HepG2 (cell line): ENCODE results near the gene BCL2L11. TPM values are rescaled to one million over a fixed set of nuclear protein-coding genes. Genes with fewer than 3 reads are reported as not detected.

ENCODE experiments used
- ATM ChIP-seq: fragments of 450-650 bp; IDR thresholded peaks from 2 replicates; pipeline ENCODE4 v1.7.1; 2017; ENCODE audit warnings: mild to moderate bottlenecking, borderline replicate concordance
- EEA1 ChIP-seq: sonication (generic); formaldehyde crosslinking; IDR thresholded peaks from 2 replicates; pipeline ENCODE4 v1.5.1; 2020; ENCODE audit warnings: mild to moderate bottlenecking, missing genetic modification reagents, borderline replicate concordance
- FOXK1 ChIP-seq: sonication (generic); formaldehyde crosslinking; IDR thresholded peaks from 2 replicates; pipeline ENCODE4 v1.4.0; 2020; ENCODE audit warnings: low read depth, missing genetic modification reagents, borderline replicate concordance
- GZF1 ChIP-seq: sonication (generic); formaldehyde crosslinking; IDR thresholded peaks from 2 replicates; pipeline ENCODE4 v1.5.1; 2020; ENCODE audit warnings: mild to moderate bottlenecking, missing genetic modification reagents
- KLF11 ChIP-seq: IDR thresholded peaks from 2 replicates; pipeline ENCODE4 v1.6.1; 2016; ENCODE audit warnings: missing compliant biosample characterization
- MAFK ChIP-seq, 2 experiments: IDR thresholded peaks in 1 of 2; conservative IDR thresholded peaks in 1 of 2; 2 replicates each; pipeline ENCODE4 v1.6.1; 2011; ENCODE audit warnings: improper control_type of control experiment in 2 of 2, low read length in 2 of 2
- RORA ChIP-seq: sonication (generic); formaldehyde crosslinking; IDR thresholded peaks from 2 replicates; pipeline ENCODE4 v1.5.0; 2020; ENCODE audit warnings: mild to moderate bottlenecking, missing genetic modification reagents, moderate library complexity
- ZBTB10 ChIP-seq: sonication (generic); formaldehyde crosslinking; IDR thresholded peaks from 2 replicates; pipeline ENCODE4 v1.4.0; 2020; ENCODE audit warnings: missing genetic modification reagents, borderline replicate concordance
- ZNF547 ChIP-seq: sonication (generic); formaldehyde crosslinking; IDR thresholded peaks from 2 replicates; pipeline ENCODE4 v1.5.1; 2020; ENCODE audit warnings: mild to moderate bottlenecking, missing genetic modification reagents
- ZNF710 ChIP-seq: sonication (generic); formaldehyde crosslinking; IDR thresholded peaks from 2 replicates; pipeline ENCODE4 v1.5.0; 2020; ENCODE audit warnings: mild to moderate bottlenecking, missing genetic modification reagents, borderline replicate concordance
- ZNF816 ChIP-seq: sonication (generic); formaldehyde crosslinking; IDR thresholded peaks from 2 replicates; pipeline ENCODE4 v1.8.0; 2022; ENCODE audit warnings: missing genetic modification reagents, mild to moderate bottlenecking, borderline replicate concordance
- polyA plus RNA-seq, 8 experiments: library from polyadenylated mRNA; depleted of rRNA in 3 of 8; stranded (reverse) in 7 of 8; unstranded in 1 of 8; fragments of >200 nt; fragmentation: Illumina TruSeq in 4 of 8; extraction: Trizol in 4 of 8; gene quantifications; 2 replicates each; pipeline versions ENCODE4 v1.2.1 to v1.2.3, GENCODE V29; 2011 to 2016; ENCODE audit warnings: low read depth in 4 of 8, missing spikeins in 1 of 8, mixed read lengths in 1 of 8; ENCODE audit not compliant: insufficient read depth in 1 of 8
- total RNA-seq, 5 experiments: library from RNA; depleted of rRNA; stranded (reverse); fragments of >200 nt; fragmentation: Illumina TruSeq; extraction: Trizol; gene quantifications; 2 replicates each; pipeline ENCODE4 v1.2.3, GENCODE V29; 2016; ENCODE audit warnings: low read depth in 1 of 5
- TF ChIP-seq, protein P1 (sequence below): sonication (generic); formaldehyde crosslinking; IDR thresholded peaks from one replicate; pipeline ENCODE4 v1.5.1; 2020; ENCODE audit warnings: mild to moderate bottlenecking, missing genetic modification reagents; ENCODE audit errors: not compliant biosample characterization

BCL2L11 gene
- total and polyA plus RNA-seq, 2 of the 13 experiments (the other 11 are each of a cell fraction or from before 2014, with no cell fraction given) = 6.1 to 9.7 TPM

- TF ChIP-seq, protein P1, sequence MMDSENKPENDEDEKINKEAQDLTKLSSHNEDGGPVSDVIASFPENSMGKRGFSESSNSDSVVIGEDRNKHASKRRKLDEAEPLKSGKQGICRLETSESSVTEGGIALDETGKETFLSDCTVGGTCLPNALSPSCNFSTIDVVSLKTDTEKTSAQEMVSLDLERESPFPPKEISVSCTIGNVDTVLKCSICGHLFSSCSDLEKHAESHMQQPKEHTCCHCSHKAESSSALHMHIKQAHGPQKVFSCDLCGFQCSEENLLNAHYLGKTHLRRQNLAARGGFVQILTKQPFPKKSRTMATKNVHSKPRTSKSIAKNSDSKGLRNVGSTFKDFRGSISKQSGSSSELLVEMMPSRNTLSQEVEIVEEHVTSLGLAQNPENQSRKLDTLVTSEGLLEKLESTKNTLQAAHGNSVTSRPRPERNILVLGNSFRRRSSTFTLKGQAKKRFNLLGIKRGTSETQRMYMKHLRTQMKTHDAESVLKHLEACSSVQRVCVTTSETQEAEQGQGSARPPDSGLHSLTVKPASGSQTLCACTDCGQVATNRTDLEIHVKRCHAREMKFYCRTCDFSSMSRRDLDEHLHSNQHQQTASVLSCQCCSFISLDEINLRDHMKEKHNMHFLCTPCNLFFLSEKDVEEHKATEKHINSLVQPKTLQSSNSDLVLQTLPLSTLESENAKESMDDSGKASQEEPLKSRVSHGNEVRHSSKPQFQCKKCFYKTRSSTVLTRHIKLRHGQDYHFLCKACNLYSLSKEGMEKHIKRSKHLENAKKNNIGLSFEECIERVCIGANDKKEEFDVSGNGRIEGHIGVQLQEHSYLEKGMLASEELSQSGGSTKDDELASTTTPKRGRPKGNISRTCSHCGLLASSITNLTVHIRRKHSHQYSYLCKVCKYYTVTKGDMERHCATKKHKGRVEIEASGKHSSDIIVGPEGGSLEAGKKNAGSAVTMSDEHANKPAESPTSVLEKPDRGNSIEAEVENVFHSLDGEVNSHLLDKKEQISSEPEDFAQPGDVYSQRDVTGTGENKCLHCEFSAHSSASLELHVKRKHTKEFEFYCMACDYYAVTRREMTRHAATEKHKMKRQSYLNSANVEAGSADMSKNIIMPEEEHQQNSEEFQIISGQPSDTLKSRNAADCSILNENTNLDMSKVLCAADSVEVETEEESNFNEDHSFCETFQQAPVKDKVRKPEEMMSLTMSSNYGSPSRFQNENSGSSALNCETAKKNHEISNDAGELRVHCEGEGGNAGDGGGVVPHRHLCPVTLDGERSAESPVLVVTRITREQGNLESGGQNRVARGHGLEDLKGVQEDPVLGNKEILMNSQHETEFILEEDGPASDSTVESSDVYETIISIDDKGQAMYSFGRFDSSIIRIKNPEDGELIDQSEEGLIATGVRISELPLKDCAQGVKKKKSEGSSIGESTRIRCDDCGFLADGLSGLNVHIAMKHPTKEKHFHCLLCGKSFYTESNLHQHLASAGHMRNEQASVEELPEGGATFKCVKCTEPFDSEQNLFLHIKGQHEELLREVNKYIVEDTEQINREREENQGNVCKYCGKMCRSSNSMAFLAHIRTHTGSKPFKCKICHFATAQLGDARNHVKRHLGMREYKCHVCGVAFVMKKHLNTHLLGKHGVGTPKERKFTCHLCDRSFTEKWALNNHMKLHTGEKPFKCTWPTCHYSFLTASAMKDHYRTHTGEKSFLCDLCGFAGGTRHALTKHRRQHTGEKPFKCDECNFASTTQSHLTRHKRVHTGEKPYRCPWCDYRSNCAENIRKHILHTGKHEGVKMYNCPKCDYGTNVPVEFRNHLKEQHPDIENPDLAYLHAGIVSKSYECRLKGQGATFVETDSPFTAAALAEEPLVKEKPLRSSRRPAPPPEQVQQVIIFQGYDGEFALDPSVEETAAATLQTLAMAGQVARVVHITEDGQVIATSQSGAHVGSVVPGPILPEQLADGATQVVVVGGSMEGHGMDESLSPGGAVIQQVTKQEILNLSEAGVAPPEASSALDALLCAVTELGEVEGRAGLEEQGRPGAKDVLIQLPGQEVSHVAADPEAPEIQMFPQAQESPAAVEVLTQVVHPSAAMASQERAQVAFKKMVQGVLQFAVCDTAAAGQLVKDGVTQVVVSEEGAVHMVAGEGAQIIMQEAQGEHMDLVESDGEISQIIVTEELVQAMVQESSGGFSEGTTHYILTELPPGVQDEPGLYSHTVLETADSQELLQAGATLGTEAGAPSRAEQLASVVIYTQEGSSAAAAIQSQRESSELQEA = no peak
- TF ChIP-seq FOXK1 = 0 out of 2 replicates have a peak, but pooled peaks have one; percentile 35
- peak; percentile 75; the same call in 1 of the 2 replicates for TF ChIP-seq EEA1 (CRISPR knock-in tag)
- no peak for TF ChIP-seq ZBTB10 (CRISPR knock-in tag)
- no peak for TF ChIP-seq ATM
- TF ChIP-seq KLF11 (CRISPR knock-in tag) = 0 out of 2 replicates have a peak, but pooled peaks have one; percentile 35
- TF ChIP-seq GZF1 (CRISPR knock-in tag) = 0 out of 2 replicates have a peak, but pooled peaks have one; percentile 31
- no peak for TF ChIP-seq RORA
- TF ChIP-seq ZNF547 (CRISPR knock-in tag) = no peak
- TF ChIP-seq ZNF710 (CRISPR knock-in tag) = peak; percentile 39; the same call in 1 of the 2 replicates
- no peak for TF ChIP-seq MAFK (conservative IDR thresholded peaks at IDR 0.05 in 1 of 2, IDR thresholded peaks at IDR 0.05 in 1 of 2; ENCODE audit: low read length in 2 of 2)
- no peak for TF ChIP-seq ZNF816 (CRISPR knock-in tag)
These were observed 3.7 kb upstream of the BCL2L11 start (continued) for GRCh38 chr2:111116843-111117597.
